GM12878 (cell line): ENCODE data around the gene GRIN2A. TPM values are rescaled to one million over a fixed set of nuclear protein-coding genes. Genes with fewer than 3 reads are reported as not detected.

Source experiments
- ATAC-seq: fragments of 200-7000 bp; cut with Tn5 transposase; 3 replicates; pipeline ENCODE4 v1.9.1; 2020; ENCODE audit warnings: mild to moderate bottlenecking, moderate library complexity
- BruUV-seq: library from RNA; stranded (reverse); fragments of 400-500 nt; replicated peaks from 2 replicates; lab custom pipeline; 2021; lab: Mats Ljungman, UMichigan
- CTCF ChIA-PET: fragments of 300-600 bp; sonication (Branson Sonifier 250); formaldehyde crosslinking; extraction: SDS; loops from one replicate; lab custom pipeline; 2021; ENCODE audit warnings: inconsistent platforms; lab: Yijun Ruan, JAX
- POLR2A ChIA-PET: fragments of 350-600 bp; formaldehyde crosslinking; extraction: SDS; loops from one replicate; lab custom pipeline; 2021; ENCODE audit warnings: inconsistent platforms; lab: Charles Lee
- RAD21 ChIA-PET: fragments of 300-600 bp; sonication (Branson Sonifier 250); formaldehyde crosslinking; loops from one replicate; lab custom pipeline; 2023; ENCODE audit warnings: antibody characterized with exemption; ENCODE audit not compliant: unreplicated experiment; lab: Charles Lee
- SMC1A ChIA-PET: fragments of 300-600 bp; sonication (Branson Sonifier 250); formaldehyde crosslinking; loops from one replicate; lab custom pipeline; 2023; ENCODE audit not compliant: unreplicated experiment, uncharacterized antibody; lab: Charles Lee
- DNase-seq: peaks from one replicate; pipeline ENCODE4 v3.0.0-alpha.2; 2011; ENCODE audit warnings: low read depth, low spot score
- FAIRE-seq: peaks from 3 replicates; lab custom pipeline; 2011; peaks lifted over from hg19 to GRCh38; lab: Jason Lieb, UNC
- H2AFZ ChIP-seq: 2 replicates; pipeline ENCODE4 v1.6.0; 2011; ENCODE audit warnings: low read depth, low read length, control low read depth; ENCODE audit not compliant: control insufficient read depth
- H3K27ac ChIP-seq: 2 replicates; pipeline ENCODE4 v1.5.1; 2011; ENCODE audit warnings: control low read depth; ENCODE audit not compliant: control insufficient read depth, insufficient read depth
- H3K27me3 ChIP-seq, 2 experiments: replicated peaks in 1 of 2; 2 replicates each; pipeline versions ENCODE4 v1.6.0 to v1.6.1; 2011; ENCODE audit warnings: low read length in 1 of 2; ENCODE audit not compliant: control insufficient read depth in 2 of 2, insufficient read depth in 2 of 2
- H3K36me3 ChIP-seq, 2 experiments: 2 replicates each; pipeline ENCODE4 v1.5.1; 2011; ENCODE audit warnings: low read length in 1 of 2; ENCODE audit not compliant: control insufficient read depth in 2 of 2, insufficient read depth in 2 of 2
- H3K4me1 ChIP-seq: 2 replicates; pipeline ENCODE4 v1.6.1; 2011; ENCODE audit warnings: mild to moderate bottlenecking, low read length, moderate library complexity, mixed read lengths; ENCODE audit not compliant: control insufficient read depth, insufficient read depth
- H3K4me2 ChIP-seq: 2 replicates; pipeline ENCODE4 v1.6.0; 2011; ENCODE audit warnings: control low read depth; ENCODE audit not compliant: control insufficient read depth, insufficient read depth
- H3K4me3 ChIP-seq: fragments of 200-600 bp; sonication (generic); 2 replicates; pipeline ENCODE4 v1.5.1; 2016
- H3K79me2 ChIP-seq: 2 replicates; pipeline ENCODE4 v1.6.0; 2011; ENCODE audit warnings: low read length; ENCODE audit not compliant: control insufficient read depth, insufficient read depth
- H3K9ac ChIP-seq: 2 replicates; pipeline ENCODE4 v1.8.0; 2011; ENCODE audit warnings: low read length, control low read depth, mixed read lengths; ENCODE audit not compliant: control insufficient read depth, insufficient read depth
- H3K9me3 ChIP-seq: replicated peaks from 3 replicates; pipeline ENCODE4 v1.5.1; 2011; ENCODE audit warnings: mild to moderate bottlenecking, low read length; ENCODE audit not compliant: control insufficient read depth, insufficient read depth
- H4K20me1 ChIP-seq: 2 replicates; pipeline ENCODE4 v1.6.0; 2011; ENCODE audit not compliant: control insufficient read depth, insufficient read depth
- CREB1 ChIP-seq: IDR thresholded peaks from 2 replicates; pipeline ENCODE4 v1.6.1; 2012; ENCODE audit warnings: low read depth, mild to moderate bottlenecking, inconsistent platforms
- MXI1 ChIP-seq: fragments of 150-350 bp; IDR thresholded peaks from 2 replicates; pipeline ENCODE4 v1.6.1; 2011; ENCODE audit warnings: low read depth, mild to moderate bottlenecking, inconsistent platforms, low read length, improper control_type of control experiment
- POLR2A ChIP-seq: IDR thresholded peaks from 2 replicates; pipeline ENCODE4 v1.6.1; 2011; ENCODE audit warnings: low read depth, mild to moderate bottlenecking, low read length
- TCF7 ChIP-seq: IDR thresholded peaks from 2 replicates; pipeline ENCODE4 v1.6.1; 2014; ENCODE audit warnings: antibody characterized with exemption, borderline replicate concordance
- WGBS: methylation state at CpG from one replicate; pipeline ENCODE4 v1.1.6; 2016; ENCODE audit warnings: low lambda C conversion rate; ENCODE audit not compliant: insufficient replicate concordance, insufficient coverage; ENCODE audit errors: missing lambda C conversion rate; 5-methylcytosine and 5-hydroxymethylcytosine counted together
- in situ Hi-C: fragments of 300-500 bp; cut with MboI; formaldehyde crosslinking; loops from 9 replicates; pipeline ENCODE4 v1.14.3; 2018; ENCODE audit warnings: mixed read lengths
- intact Hi-C: fragments of 100-400 bp; cut with micrococcal nuclease; formaldehyde crosslinking; loops from one replicate; pipeline ENCODE4 v1.14.2; 2022; ENCODE audit not compliant: unreplicated experiment
- polyA plus RNA-seq, 11 experiments: library from polyadenylated mRNA; depleted of rRNA in 4 of 11; unstranded in 6 of 11; stranded (reverse) in 5 of 11; fragments of >200 nt; fragmentation: Nextera tagmentation in 4 of 11; fragmentation: Illumina TruSeq in 1 of 11; extraction: Ambion mirVana in 4 of 11; extraction: Trizol in 1 of 11; gene quantifications; 1 replicate in 1 of 11; 2 replicates in 10 of 11; pipeline versions ENCODE4 v1.2.1 to v1.2.3, GENCODE V29; 2011 to 2016; ENCODE audit warnings: inconsistent platforms in 2 of 11, missing spikeins in 2 of 11, low read depth in 1 of 11
- total RNA-seq, 4 experiments: library from RNA; depleted of rRNA in 3 of 4; stranded (reverse); fragments of >200 nt in 3 of 4; fragmentation: Illumina TruSeq in 1 of 4; extraction: Trizol in 1 of 4; gene quantifications; 2 replicates each; pipeline versions ENCODE4 v1.2.1 to v1.2.3, GENCODE V29; 2013 to 2021

The GRIN2A gene
- total and polyA plus RNA-seq, 10 of the 15 experiments (the other 5 are each of a cell fraction or from before 2014, with no cell fraction given), result 2.4 to 13.3 (median 7.3) TPM

- WGBS, result 86% methylated on average over 1 of the region's 1 CpG
- ATAC-seq, result no peak
These were observed 20.4 kb upstream of the GRIN2A start for GRCh38 chr16:10202649-10203048.

GRCh38 chr16:10200637-10201586 is 18.7 kb upstream of the GRIN2A start:
- no peak for DNase-seq
- no TSS peak for BruUV-seq
- CTCF ChIA-PET, result no interaction called here
- POLR2A ChIA-PET, result no interaction called here
- H2AFZ ChIP-seq, result no peak overlapping the region
- no peaks in the 10 kb centered on the region for H3K27me3 ChIP-seq
- SMC1A ChIA-PET, result no interaction called here
- H3K4me2 ChIP-seq, result no peak overlapping the region
- in situ Hi-C loops, result no loop called here
- no peak overlapping the region for H3K27ac ChIP-seq
- WGBS, result 31% methylated on average over 9 of the region's 9 CpGs
- no peaks in the 10 kb centered on the region for H3K36me3 ChIP-seq
- RAD21 ChIA-PET, result interaction anchor here (0.6 kb wide), 1 partner anchor 538 kb away, joined by 3 read pairs; no protein-coding TSS in a partner anchor
- H3K9ac ChIP-seq, result no peak overlapping the region
- H3K9me3 ChIP-seq, result peaks cover 2% of the 10 kb centered on the region; the same call in 1 of the 3 replicates
- H4K20me1 ChIP-seq, result no peaks in the 10 kb centered on the region
- no peak overlapping the region for H3K4me3 ChIP-seq
- H3K79me2 ChIP-seq, result no peaks in the 10 kb centered on the region
- no peak for FAIRE-seq
- ATAC-seq, result no peak
- H3K4me1 ChIP-seq, result peaks cover 2% of the 10 kb centered on the region
- TF ChIP-seq POLR2A (no peak), MXI1 (no peak)
- intact Hi-C loops, result no loop called here

More at GRCh38 chr16:10202649-10203048, 20.4 kb upstream of the GRIN2A start:
- H3K4me2 ChIP-seq, result no peak overlapping the region
- H3K4me3 ChIP-seq, result no peak overlapping the region
- no peaks in the 10 kb centered on the region for H4K20me1 ChIP-seq
- FAIRE-seq (no peak), DNase-seq (no peak)
- no peaks in the 10 kb centered on the region for H3K27me3 ChIP-seq
- TF ChIP-seq TCF7 (no peak), CREB1 (no peak)
- intact Hi-C loops, result no loop called here
- no TSS peak for BruUV-seq
- H3K79me2 ChIP-seq, result no peaks in the 10 kb centered on the region
- H3K36me3 ChIP-seq, result no peaks in the 10 kb centered on the region
- ChIA-PET CTCF (no interaction called here), RAD21 (no interaction called here), SMC1A (interaction anchor here (0.6 kb wide), 1 partner anchor 956 kb away, joined by 3 read pairs; no protein-coding TSS in a partner anchor), POLR2A (no interaction called here)
- no peak overlapping the region for H3K27ac ChIP-seq
- H3K4me1 ChIP-seq, result peaks cover 8% of the 10 kb centered on the region
- no peak overlapping the region for H3K9ac ChIP-seq
- in situ Hi-C loops, result no loop called here
- peaks cover 2% of the 10 kb centered on the region; the same call in 1 of the 3 replicates for H3K9me3 ChIP-seq
- no peak overlapping the region for H2AFZ ChIP-seq
